Cardiac septum (tissue), 1 donor: Measurements from ENCODE around the gene FGD5. TPM values are rescaled to one million over a fixed set of nuclear protein-coding genes. Genes with fewer than 3 reads are reported as not detected.
A peak's percentile ranks its signal among the peaks of the same experiment; 100 is the strongest.

Experiments
- DNase-seq: peaks from one replicate; pipeline ENCODE4 v3.0.0-alpha.2; 2020; ENCODE audit warnings: low spot score
- intact Hi-C: fragments of 100-400 bp; cut with DNase I; formaldehyde crosslinking; loops from one replicate; pipeline ENCODE4 v1.14.0; 2022
- total RNA-seq: library from RNA; stranded (reverse); fragmentation: NEBNext Ultra II Directional; extraction: Animal tissue kit (Norgen Biotek cat#: 25700); gene quantifications from one replicate; pipeline ENCODE4 v1.2.1, GENCODE V29; 2021
- donor health status: DM: no; HTN: no; CAD: no.

FGD5 gene
- total RNA-seq, 1 donor from 2014 or later, result 15.6 TPM

GRCh38 chr3:14844386-14845170, 25.8 kb downstream of the FGD5 start:
- no peak for DNase-seq
- intact Hi-C loops, result loop anchor here (5.0 kb wide), 1 partner anchor 63 kb away; no protein-coding TSS in a partner anchor

DNA sequence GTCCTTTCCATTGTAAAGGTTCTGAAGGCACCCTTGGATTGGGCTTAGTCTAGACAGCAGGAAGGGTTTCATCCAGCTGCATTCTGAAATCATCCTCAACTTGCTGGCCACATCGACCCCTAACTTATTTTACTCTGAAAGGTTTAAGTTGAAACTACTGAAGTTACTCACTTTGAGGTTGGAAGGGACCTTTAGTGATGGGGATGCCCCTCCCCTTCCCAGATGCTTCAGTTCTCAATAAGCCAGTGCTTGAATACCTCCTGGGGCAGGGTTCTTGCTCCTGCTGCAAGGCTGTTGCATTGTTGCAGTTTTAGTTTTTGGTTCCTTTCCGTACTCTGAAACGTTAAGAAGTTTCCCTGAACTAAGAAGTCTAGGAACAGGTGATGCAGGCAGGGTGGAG, 26.4 kb downstream of the FGD5 start:
- no peak for DNase-seq
- intact Hi-C loops, result loop anchor here (5.0 kb wide), 1 partner anchor 62 kb away; no protein-coding TSS in a partner anchor

GRCh38 chr3:14845826-14846225, 27.1 kb downstream of the FGD5 start:
- intact Hi-C loops, result loop anchor here (5.0 kb wide), 1 partner anchor 61 kb away; no protein-coding TSS in a partner anchor
- no peak for DNase-seq

DNA sequence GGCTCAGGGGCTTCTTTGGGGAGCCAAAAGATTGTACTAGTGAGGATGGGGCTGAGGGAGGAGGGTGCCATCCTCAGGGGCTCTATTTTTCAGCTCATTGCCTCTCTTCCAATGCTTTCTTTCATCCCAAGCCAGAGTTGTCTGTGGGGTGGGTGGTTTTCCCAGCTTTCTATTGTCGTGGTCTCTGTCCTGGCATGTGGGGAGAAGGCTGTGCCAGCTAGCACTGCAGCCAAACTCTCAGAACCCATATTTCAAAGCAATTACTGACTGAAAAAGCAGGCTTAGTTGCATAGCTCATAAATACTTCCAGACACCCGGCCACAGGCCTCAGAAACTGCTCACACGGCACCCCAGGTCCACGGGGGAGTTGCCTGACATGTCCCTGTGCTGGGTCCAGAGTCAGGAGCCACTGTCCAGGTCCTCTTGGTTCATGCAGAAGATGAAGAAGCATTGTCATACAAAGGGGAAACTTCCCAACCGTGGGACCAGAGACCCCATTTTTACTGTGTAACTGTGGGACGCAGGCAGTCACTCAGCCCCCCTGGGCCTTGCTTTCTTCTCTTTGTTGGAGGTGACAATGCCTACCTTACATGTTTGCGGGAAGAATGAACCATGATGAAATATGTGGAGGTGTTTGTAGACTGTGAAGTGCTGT, 27.6 kb downstream of the FGD5 start:
- intact Hi-C loops, result loop anchor here (5.0 kb wide), 1 partner anchor 61 kb away; no protein-coding TSS in a partner anchor
- DNase-seq, result no peak

GRCh38 chr3:14847613-14848541, 29.1 kb downstream of the FGD5 start:
- intact Hi-C loops, result loop anchor here (5.0 kb wide), 1 partner anchor 59 kb away; no protein-coding TSS in a partner anchor
- peak; percentile 84 for DNase-seq

DNA sequence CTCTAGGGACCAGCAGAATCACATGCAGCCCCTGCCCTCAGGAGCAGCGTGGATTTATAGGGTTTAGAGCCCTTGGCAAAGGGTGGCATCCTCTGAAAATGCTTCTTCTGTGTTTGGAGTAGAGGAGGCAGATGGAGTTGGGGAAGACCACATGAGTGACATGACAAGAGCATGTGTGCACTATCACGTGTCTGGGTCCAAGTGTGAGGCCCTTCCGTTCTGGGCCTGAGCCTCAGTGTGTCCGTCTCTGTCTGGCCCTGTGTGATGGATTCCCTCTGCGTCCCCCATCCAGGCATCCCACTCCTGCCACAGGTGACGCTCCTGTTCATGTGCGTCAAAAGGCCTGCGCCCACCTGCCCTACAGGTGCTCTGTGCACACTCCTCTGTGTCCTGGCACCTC, 30.1 kb downstream of the FGD5 start:
- no peak for DNase-seq
- intact Hi-C loops, result loop anchor here (5.0 kb wide), 1 partner anchor 58 kb away; no protein-coding TSS in a partner anchor

DNA sequence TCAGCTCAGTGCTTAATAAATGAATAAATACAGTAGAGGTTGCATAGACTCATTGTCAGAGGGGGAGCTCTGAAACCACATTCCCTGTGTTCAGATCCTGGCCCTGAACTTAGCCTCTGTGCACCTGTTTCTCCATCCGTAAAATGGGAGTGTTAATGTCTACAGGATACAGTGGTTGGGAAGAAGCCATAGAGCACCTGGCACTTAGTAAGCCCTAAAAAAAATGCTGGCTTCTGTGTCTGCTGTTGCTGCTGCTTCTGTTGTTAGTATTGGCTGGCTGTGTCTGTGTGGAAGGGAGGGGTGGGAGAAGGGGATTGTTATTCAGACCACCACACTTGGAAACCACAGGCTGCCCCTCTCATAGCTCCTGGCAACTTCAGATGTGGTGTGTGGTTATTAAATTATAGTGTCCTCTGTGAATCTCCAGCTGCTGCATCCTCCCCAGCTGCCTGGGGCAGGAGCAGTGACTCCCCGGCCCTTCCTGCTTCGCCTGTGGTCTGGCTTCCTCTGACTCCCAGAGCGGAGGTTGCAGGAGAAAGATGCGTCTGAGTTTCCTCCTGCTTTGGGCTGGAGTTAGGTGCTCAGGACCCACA, 31.0 kb downstream of the FGD5 start:
- intact Hi-C loops, result loop anchor here (5.0 kb wide), 1 partner anchor 58 kb away; no protein-coding TSS in a partner anchor
- DNase-seq, result no peak

DNA sequence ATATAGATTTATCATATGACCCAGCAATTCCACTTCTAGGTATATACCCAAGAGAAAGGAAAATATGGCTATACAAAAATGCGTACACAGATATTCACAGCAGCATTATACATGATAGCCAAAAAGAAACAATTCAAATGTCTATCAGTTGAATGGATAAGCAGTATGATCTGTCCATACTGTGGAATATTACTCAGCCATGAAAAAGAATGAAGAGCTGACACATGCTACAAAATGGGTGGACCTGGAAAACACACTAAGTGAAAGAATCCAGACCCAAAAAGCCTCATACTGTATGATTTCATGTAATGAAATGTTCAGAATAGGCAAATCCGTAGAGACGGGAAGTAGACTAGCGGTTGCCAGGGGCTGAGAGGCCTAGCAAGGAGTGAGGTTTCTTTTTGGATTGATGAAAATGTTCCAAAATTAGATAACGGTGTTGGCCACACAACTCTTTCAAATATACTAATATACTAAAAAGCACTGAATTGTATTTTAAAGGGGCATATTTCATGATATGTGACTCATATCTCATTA, 33.4 kb downstream of the FGD5 start:
- DNase-seq, result no peak
- intact Hi-C loops, result no loop called here

GRCh38 chr3:14852717-14853116, 34.0 kb downstream of the FGD5 start:
- no peak for DNase-seq
- intact Hi-C loops, result no loop called here

DNA sequence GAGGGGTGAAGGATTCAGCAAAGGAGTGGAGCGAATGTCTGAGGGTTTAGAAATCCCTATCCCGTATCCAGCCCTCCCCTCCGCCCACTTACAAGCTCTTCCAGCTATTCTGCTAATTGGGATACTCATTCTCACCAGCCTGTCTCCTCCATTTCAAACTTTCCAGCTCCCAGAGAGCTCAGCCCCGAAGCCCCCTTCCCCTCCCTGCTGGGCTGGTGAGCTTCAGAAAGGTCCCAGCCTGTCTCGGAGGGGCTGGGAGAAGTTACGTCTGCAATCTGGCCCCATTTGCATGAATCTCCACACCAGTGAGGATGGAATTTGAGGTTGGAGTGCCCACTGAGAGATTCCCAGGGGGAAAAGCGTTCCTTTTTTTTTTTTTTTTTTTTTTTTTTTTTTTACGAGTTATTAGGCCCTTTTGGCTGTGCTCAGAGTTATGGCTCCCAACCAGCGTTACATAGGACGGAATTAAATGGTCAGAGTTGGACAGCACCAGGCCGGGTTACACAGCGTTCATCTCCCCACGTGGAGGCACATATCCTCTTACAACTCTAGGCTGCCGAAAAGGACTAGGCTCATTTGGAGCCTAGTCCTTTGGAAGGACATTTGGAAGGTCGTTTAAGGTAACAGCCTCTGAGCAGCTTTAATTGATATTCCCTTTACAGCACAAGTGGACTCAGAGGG, 34.6 kb downstream of the FGD5 start:
- intact Hi-C loops, result no loop called here
- DNase-seq, result no peak

DNA sequence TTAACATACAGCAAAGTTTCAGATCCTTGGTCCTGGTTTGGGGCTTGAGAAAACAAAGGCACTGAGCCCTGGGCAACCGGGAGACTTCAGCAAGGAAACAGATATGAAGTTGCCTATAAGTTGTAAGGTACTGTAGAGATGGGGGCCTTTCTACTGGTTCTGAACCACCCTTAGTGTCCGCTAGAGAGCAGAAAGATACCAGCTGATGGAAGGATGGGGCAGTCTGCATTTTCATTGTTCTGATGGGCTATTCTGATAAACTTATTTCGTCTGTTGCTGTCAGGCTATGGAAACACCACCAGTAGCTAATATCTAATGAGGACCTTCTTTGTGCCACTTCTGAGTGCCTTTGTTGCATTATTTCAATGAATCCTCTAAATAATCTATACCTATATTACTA, 38.7 kb downstream of the FGD5 start:
- DNase-seq, result no peak

DNA sequence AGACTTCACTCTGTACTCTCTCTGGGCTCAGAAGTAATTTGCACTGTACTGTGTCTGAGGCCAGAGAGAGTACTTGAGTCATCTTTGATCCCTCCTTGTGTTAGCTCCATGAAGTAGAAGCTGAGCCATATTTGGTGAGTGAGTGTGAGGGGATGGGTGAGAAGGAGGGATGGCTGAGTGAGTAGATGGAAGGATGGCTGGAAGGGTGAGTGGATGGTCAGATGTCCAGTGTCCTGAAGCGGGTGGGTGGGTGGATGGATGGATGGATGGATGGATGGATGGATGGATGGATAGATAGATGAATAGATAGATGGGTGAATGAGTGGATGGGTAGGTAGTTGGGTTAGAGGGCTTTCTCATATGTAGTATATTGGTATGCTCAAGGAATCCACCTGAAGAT, 39.3 kb downstream of the FGD5 start:
- DNase-seq, result no peak
- intact Hi-C loops, result no loop called here

More for the DNA sequence above, 38.7 kb downstream of the FGD5 start:
- intact Hi-C loops, result no loop called here

DNA sequence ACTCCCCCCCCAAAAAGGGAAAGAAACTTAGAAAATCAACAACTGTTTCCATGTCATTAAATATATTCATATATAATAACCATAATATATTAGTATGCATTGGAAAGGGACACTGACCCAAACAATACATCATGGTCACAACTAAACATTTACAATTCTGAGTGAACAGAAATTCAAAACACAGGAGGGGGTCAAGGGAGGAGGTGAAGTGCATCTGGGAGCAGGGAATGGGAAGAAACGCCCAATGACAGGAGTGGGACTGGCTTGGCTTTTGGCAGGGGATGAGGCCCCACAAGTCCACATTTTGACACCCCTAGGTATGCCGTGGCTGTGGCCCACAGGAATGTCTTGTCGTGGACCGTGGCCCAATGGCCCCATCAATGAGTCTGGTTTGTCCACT, 41.1 kb downstream of the FGD5 start:
- no peak for DNase-seq
- intact Hi-C loops, result loop anchor here (5.0 kb wide), 2 partner anchors 53 to 68 kb away; no protein-coding TSS in a partner anchor

- no peak for DNase-seq
- intact Hi-C loops, result loop anchor here (5.0 kb wide), 2 partner anchors 54 to 69 kb away; no protein-coding TSS in a partner anchor
Measured at GRCh38 chr3:14861031-14861430, 42.3 kb downstream of the FGD5 start.

GRCh38 chr3:14861446-14862302, 42.9 kb downstream of the FGD5 start:
- intact Hi-C loops, result loop anchor here (5.0 kb wide), 2 partner anchors 54 to 69 kb away; no protein-coding TSS in a partner anchor
- no peak for DNase-seq

DNA sequence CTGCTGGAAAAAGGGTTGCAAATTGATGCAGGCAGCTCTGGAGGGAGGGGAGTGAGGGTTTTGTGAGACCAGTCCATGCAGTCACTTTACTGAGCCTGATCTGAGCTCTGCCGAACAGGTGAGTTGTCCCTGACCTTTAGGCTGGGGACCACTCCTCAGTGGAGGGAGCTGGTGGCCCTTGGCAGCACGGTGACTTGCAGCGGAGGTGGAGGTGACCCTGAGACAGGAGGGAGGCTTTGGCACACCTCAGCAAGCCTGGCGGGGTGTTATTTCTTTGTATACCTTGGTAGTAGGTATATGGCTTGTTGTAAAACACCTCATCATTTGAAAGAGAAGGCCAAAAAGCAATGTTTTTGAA, 43.5 kb downstream of the FGD5 start:
- intact Hi-C loops, result loop anchor here (5.0 kb wide), 2 partner anchors 55 to 70 kb away; no protein-coding TSS in a partner anchor
- no peak for DNase-seq

- intact Hi-C loops, result loop anchor here (5.0 kb wide), 2 partner anchors 55 to 70 kb away; no protein-coding TSS in a partner anchor
Measured at GRCh38 chr3:14862661-14863230, 44.0 kb downstream of the FGD5 start.

More at GRCh38 chr3:14862661-14863230, 44.0 kb downstream of the FGD5 start:
- no peak for DNase-seq
